Effector CD4-positive, alpha-beta T cell (primary cell): ENCODE results near the gene CCDC112.
"Not testable (repeated sequence)": the region's sequence is repeated elsewhere in the genome, so short reads cannot be mapped to it uniquely, and the experiment has no call there.

Experiments
- DNase-seq: peaks from one replicate; pipeline ENCODE4 v3.0.0-alpha.2; 2020
- total RNA-seq: gene quantifications from one replicate; lab custom pipeline; 2026; lab: John Stamatoyannopoulos, UW

The CCDC112 gene, protein sequence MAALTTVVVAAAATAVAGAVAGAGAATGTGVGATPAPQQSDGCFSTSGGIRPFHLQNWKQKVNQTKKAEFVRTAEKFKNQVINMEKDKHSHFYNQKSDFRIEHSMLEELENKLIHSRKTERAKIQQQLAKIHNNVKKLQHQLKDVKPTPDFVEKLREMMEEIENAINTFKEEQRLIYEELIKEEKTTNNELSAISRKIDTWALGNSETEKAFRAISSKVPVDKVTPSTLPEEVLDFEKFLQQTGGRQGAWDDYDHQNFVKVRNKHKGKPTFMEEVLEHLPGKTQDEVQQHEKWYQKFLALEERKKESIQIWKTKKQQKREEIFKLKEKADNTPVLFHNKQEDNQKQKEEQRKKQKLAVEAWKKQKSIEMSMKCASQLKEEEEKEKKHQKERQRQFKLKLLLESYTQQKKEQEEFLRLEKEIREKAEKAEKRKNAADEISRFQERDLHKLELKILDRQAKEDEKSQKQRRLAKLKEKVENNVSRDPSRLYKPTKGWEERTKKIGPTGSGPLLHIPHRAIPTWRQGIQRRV
- total RNA-seq: 2.3 reads per million, percentile 5 among the genes with 10 or more reads in this experiment

DNA sequence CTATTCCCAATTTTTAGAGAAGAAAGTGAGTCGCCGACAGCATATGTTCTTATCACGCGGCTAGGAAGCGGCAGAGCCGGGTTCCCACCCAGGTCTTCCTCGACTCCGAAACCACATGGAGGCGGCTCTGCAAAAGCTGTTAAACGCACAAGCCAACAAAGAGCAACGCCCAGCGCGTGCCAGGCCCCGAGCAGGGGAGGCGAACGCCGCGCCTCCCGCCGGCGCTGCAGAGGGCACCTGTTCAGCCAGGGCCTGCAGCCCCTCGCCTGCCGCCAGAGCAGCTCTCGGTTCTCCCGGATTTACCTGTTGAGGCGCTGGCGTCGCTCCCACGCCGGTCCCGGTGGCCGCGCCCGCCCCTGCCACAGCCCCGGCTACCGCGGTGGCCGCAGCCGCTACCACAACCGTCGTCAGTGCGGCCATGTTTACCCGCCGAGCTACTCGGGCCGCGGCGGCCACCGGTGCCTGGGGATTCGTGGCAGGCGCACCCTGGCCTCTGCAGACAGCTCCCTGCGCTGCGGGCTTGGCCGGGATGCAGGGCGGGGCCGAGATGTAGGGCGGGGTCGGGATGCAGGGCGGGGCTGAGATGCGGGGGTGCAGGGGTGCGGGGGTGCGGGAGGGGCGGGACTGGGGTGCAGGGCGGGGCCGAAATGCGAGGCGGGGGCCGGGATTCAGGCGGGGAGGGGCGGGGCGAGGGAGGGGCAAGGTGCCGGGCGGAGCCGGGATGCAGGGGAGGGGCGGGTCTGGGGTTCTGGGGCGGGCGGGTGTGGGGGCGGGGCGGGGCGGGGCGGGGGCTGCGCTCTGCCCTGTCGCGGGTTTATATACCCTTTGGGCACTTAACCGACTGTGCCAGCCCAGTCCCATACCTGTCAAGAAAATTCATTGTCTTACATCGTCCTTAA, at the start of gene CCDC112:
CCDC112 (minus strand) TSS at position 531 of the 899 bp plus-strand sequence; CDS start at position 420, 111 bp downstream.
- peak; percentile 46 for DNase-seq

DNA sequence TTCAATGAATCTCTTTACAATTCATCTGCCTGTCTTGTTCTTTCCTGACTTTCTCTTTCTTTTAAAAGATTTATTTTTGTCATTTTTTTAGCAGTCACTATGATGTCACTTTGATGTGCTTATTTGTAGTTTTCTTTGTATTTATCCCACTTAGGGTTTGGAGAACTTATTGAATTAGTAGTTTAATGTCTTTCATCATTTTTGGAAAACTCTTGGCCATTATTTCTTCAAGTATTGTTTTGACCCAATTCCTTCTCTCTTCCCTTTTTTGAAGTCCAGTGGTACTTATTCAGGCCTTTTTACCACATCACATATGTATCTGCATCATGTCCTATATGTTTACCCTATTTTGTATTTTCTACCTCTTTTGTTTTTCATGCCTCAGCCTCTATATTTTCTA, 48.9 kb upstream of the CCDC112 start:
- DNase-seq: no peak

DNA sequence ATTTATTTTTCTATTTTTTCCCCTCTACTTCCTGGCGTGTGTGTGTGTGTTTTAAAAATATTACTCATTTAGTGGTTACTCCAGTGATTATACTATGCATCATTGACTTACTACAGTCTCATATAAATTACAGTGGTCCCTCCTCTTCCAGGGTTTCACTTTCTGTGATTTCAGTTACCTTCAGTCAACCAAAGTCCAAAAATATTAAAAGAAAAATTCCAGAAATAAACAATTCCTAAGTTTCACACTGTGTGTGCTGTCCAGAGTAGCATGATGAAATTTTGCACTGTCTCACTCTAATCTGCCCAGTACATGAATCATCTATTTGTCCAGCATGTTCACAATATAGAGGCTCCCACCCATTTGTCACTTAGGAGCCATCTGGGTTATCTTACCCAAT, 47.4 kb upstream of the CCDC112 start:
- DNase-seq: no peak

DNA sequence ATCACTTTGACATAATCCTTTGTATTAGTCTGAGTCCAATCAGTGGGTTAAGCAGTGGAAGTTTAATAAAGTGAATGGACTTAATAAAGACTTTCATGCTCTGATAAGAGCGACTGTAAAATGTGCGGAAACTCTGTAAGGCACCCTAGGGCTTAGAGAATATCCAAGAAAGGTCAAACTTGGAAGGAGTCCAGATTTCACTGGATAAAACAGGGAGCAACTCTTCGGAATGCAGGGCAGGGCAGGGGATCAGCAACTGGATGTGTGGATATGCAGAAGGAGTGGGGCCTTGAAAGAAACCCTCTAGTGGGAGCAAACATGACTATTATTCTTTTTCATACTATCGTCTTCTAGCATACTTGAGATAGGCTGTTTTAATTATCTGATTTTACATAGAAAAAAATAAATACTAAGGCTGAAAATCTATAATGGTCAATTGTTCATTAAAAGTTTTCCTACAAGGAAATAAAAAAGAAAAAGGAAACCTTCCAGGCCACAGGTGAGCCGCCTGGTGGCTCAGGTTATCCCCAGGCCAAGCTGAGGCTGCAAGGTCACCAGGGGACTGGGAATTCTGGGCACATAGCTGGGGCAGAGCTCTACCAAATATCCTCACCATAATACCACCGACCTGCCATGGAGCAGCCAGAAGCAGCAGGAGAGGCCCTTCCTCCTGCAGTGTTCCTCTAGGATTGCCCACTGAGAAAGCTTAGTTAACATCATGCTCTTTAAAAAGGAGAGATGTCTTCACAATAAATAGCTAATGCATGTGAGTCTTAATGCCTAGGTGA, 46.3 kb upstream of the CCDC112 start:
- DNase-seq: no peak

DNA sequence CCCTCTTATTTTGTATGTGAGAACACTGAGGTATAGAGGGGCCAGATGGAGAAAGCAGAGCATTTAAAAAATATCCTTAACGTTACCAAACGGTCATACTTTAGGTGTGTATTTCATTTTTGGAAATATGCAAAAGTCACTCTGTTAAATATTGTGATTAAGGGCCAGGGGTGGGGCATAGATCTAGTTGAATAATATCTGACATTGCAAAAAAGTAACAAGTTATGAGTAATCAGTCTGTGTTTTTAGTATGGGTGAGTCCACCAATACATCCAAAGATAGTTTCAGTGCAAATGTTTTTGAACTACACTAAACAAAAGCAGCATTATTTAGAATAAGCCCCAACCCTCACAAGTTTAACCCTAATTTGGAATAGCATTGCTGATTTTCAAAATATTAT, 45.3 kb upstream of the CCDC112 start:
- no peak for DNase-seq

DNA sequence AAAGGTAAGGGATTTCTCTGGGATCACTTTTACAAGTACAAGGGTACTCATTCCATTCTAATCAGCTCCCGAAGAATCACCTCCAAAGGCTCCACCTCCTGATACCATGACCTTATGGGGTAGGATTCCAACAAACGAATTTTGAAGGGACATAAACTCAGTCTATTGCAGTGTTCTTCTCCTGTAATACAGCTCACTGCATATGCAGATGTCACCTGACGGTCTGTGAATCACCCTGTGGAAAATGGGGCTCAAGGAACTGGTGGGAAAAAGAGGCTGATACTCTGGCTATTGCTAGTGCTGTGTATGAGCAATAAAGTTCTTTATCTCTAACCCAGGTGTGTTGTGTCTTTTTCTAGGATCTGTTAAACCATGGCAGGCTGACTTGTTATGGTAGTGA, 42.4 kb upstream of the CCDC112 start:
- DNase-seq: no peak

DNA sequence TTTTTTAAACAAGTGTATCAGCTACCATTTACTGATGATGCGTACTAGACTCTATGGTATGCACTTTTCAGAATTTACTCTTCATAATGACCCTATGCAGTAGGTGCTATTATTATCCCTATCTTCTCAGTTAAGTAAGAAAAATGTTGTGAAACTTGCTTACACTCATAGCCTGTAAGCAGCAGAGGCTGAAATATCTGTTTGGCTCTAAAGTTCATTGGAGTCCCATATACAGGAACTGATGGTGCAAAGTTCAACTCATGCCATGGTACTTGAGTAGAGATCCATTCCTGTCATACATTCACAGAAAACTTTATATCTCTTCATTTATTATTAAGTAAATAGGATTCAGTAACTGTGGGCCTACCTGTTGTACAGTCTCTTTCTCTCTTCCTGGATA, 41.4 kb upstream of the CCDC112 start:
- DNase-seq: no peak

DNA sequence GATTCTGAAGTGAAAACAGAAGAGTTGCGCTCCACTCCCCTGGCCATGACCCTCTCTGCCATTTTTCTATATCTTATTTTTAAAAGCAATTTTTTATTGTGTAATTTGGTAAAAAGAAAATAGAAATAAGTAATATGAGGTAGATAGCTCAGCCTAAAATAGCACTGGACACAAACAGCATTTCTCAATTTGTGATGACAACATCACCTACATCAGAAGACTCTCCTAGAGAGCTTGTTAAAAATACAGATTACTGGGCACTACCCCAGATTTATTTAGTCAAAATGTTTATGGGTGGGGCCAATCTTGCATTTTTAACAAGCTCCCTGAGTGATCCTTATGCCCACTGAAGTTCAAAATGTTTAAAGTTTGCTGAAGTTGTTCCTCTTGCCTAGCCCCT, 40.5 kb upstream of the CCDC112 start:
- DNase-seq: no peak

DNA sequence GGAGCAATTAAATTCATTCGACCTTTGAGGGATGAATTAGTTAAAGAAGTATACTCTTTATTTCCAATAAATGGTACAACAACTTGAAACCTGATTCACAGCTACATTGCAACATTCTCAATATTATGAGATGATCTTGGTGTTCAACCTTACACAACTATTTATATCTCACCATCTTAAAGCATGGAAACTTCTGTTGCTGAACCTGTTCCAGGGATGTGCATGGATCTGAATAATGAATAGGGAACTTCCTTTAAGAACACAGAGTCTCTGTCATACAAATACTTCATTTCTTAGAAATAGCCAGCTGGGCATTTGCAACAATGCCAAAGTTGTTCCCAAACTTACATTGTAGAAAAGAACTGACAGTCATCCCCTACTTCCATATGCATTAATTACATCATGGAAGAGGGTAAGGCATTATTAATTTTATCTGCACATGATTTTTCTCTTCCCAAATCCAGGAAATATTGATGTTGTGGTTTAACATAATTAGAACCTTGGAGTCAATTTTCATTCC, 39.8 kb upstream of the CCDC112 start:
- no peak for DNase-seq

DNA sequence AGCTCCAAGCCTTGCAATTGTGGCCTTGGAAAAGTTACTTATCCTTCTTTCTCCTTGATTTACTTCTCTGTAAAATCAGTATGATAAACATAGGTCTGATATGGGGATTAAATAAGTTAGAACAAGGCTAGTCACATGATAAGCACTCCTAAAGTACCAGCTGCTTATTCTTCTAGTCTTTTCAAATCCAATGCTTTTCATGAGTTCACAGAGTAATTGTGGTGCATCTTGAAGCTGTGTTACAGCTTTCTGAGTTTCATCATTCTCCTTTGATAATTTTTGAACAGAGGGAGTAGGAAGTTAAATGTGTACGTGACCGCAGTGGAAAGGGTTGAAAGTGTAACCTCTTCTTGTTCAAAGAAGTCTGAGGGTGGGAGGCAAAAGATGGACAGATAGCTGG, 38.8 kb upstream of the CCDC112 start:
- DNase-seq: no peak

DNA sequence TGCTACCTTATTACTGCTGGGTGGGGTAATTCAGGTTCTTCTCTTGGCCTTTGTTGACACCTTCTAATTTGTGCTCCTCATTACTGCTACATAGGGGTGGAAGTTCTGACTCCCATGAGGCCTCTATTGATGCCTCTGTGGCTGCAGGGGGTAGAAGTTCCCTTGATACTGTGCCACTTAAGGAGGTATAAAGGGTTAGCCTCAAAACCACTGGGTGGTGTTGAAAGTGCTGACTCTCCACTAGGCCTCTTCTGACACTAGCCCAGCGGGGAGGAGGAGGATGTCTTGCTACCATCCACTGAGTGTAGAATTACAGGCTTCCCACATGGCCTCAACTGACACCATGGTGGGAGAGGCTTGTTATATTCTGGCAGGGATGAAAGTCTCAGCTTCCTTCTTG, 36.7 kb upstream of the CCDC112 start:
- no peak for DNase-seq

DNA sequence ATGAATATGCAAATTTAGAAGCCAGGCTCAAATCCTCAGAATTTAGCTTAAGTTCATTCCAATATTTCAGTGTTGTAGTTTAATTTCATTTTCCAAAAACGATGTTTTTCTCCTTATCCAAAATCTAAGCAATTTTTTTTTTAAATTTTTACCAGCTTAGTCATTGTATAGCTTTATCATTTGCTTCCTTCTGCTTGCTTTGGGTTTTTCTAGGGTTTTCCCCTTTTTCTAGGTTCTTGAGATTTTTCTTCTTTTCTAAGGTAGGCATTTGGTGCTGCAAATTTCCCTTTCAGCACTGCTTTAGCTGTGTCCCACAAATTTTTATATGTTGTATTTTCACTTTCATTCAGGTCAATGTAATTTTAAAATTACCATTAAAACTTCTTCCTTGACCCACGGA, 34.4 kb upstream of the CCDC112 start:
- DNase-seq: no peak

DNA sequence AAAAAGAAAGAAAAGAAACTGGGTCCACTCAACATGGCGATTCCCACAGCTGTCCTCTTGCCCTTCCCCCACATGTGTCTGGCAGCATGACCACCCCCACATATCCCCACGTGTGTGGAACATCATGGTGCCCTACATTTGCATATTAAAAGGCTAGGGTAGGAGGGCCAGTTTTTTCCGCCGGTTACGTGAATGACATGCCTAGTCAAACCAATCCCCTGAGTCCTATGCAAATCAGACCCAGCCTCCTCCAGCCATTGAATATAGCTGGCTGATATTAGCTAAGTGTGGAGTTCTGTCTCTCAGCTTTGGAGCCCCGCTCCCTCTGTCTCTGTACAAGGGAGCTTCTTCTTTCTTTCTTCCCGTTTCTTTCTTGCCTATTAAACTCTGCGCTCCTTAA, 33.0 kb upstream of the CCDC112 start:
- no peak for DNase-seq

DNA sequence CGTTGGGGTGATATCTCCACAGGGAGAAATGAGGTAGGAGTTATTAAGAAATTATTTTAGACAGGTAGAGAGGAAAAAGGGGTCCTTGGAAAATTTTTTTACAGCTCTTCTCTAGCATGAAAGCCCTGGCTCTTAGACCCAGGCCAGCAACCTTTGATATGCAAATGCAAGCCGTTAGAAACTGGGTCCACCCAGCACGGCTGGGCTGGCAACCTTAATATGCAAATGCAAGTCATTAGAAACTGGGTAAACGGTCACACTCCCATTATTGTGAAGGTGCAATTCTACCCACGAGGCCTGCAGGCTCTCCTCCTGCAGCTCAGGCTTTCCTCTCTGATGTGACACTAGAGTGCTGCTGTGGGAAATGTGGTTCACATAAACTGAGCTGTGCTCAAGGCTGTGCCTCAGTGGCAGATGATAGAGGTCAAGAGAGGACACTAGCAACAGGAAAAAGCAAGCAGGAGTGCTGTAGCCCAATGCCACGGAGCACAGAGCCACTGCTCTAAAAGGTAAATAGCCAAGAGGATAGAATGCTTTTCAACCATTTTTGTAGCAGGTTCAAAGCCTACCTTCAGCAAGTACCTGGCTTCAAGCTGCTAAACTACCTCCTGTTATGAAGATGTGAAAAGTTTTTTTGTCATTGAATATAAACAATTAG, 32.3 kb upstream of the CCDC112 start:
- DNase-seq: not testable (repeated sequence)

DNA sequence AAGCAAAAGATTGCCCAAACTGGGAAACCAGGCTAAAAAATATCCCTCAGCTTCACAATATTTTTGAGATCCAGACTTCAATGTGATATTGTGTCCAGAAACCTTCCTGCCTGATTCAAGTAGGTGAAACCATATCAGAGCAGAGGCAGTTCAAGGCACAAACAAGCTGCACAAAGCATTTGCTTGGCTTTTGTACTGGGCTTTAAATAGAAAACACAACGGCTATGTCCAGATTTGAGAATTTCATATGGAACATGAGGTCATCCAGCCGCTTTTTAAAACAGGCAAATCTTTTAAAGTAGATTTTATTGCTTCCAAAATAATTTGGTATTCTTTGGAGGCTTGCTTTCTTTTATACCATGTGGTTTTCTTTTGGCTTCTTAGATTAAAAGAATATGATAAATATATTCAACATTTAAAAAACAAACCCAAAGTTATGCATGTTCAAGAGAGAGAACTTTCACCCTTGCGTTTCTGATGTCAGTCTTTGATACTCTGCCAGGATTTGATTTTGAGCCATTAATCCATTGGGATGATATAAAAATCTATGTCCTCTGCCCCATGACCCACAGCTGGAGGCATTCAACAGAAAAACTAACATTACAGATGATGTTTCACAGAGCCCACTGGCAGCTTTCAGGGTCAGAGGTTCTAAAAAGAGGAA, 29.0 kb upstream of the CCDC112 start:
- no peak for DNase-seq

DNA sequence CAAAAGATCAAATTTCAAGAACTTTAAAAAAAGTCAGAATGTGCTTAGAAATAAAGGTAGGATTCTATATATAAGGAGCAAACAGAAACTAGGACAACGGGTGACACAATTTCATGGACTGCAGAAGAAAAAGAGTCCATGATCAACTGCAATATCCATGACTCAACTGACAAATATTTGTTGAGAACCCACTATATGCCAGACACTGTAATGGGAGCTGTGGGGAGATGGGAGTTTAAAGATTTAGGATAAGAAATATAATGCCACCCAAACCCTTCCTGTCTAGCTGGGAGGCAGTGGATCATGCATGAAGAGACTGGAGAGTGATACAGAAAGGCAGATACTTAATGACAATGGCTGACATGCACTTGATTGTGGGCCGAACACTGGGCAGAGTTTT, 27.6 kb upstream of the CCDC112 start:
- no peak for DNase-seq

DNA sequence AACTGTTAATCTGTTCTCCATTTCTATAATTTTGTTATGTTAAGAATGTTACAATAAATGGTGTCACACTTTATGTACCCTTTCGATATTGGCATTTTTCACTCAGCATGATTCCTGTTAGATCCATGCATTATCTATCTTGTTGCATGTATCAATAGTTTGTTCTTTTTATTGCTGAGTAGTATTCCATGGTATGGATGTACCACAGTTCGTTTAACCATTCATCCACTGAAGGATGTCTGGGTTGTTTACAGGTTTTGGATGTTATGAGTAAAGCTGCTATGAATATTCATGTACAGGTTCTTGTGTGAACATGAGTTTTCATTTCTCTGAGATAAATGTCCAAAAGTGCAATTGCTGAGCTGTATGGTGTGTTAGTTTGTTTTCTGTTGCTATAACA, 26.3 kb upstream of the CCDC112 start:
- DNase-seq: no peak

DNA sequence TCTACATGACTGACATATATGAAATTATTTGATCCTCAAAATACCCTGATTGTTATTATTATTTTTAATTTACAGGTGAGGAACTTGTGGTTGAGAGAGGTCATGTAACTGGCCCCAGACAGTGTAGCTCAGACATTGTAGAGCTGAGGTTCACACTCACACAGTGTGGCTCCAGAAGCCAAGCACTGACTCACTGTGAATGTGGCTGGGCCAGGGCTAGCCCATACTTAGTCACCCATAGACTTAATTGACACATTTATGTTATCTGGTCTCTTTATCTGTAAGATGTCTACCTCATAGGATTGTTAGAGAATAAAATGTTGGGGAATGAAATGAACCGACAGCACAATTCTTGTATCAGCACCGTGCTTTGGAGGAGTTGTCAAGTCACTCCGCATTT, 24.9 kb upstream of the CCDC112 start:
- no peak for DNase-seq

DNA sequence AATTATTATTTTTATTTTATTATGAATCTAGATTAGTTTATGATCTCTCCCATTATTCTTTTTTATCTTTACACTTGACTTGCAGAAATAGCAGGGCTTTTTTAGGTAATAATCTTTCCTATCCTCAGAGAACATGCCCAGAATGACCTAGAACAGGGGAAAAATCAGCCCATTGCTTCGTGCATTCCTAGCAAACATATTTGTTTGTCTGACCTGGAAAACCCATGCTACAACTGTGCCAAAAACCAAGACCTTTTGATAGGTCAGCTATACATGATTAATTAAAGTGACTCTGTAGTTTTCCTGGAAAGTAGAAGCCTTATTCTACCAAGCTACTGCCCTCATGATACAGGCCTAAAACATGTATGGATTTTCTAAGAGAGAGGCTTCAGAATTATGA, 24.1 kb upstream of the CCDC112 start:
- no peak for DNase-seq

DNA sequence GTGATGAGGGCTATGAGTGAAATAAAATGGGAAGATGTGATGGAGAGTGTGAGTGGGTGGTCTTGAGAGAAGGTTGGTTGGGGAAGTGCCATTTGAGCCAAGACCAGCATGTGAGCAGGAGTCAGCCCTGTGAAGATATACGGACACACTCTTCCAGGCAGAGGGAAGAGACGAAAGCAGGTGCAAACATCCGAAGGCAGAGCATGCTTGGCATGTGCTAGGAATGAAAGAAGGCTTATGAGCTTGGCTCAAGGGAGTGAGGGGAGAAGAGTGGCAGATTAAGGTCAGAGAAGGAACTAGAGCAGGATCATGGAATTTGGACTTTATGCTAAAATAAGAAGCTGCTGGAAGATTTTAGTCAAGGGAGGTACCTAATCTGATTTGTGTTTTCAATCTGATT, 23.6 kb upstream of the CCDC112 start:
- no peak for DNase-seq

DNA sequence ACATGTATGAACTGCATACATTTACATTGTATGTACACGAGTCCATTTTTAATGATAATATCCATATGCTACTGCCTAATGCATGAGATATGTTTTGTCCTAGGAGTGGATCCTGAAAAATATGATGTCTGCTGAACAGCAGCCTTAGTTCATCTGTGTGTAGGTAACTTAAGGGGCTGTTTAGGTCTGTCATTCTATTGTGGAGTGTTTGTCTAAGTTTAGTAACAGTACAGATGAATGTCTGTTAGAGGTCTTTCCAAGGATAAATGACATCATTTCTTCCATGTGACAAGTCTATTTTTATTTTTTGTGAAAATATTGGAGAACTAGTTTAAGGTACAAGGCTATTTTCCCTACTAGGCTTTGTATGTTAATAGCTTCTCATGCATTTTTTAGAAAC, 22.6 kb upstream of the CCDC112 start:
- no peak for DNase-seq
